Measurements from ENCODE around the gene SAV1.

Gene SAV1

DNA sequence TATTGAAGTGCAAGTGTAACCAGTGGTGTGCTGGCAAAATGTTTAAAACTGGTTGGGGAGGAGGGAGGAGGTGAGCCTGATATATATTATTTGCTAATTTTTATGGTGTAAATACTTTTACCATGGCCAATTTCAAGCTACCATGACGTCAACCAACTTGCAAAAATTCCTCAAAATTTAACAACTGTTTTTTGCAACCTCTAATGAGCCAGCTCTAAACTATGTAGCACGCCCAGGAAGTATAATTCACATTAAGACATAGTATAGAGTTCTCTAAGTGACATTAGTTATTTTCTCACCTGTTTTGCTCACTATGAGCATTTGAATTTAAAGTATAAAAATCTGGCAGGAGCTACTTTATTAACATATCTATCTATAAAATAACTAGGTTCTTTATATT lies 66.7 kb downstream of the SAV1 start:
- TF ChIP-seq, protein P1, sequence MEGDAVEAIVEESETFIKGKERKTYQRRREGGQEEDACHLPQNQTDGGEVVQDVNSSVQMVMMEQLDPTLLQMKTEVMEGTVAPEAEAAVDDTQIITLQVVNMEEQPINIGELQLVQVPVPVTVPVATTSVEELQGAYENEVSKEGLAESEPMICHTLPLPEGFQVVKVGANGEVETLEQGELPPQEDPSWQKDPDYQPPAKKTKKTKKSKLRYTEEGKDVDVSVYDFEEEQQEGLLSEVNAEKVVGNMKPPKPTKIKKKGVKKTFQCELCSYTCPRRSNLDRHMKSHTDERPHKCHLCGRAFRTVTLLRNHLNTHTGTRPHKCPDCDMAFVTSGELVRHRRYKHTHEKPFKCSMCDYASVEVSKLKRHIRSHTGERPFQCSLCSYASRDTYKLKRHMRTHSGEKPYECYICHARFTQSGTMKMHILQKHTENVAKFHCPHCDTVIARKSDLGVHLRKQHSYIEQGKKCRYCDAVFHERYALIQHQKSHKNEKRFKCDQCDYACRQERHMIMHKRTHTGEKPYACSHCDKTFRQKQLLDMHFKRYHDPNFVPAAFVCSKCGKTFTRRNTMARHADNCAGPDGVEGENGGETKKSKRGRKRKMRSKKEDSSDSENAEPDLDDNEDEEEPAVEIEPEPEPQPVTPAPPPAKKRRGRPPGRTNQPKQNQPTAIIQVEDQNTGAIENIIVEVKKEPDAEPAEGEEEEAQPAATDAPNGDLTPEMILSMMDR (IDR thresholded peaks at IDR 0.05; ENCODE audit: insufficient read depth, low read depth, low read length, missing control alignments), result no peak
- H3K4me3 ChIP-seq (ENCODE audit: low read length), result no peak overlapping the region
- DNase-seq (ENCODE audit: low read depth), result peak; percentile 52

GRCh38 chr14:50600849-50601248 lies 67.3 kb downstream of the SAV1 start:
- H3K4me3 ChIP-seq (ENCODE audit: low read length), result no peak overlapping the region
- TF ChIP-seq, protein P1 (IDR thresholded peaks at IDR 0.05; ENCODE audit: insufficient read depth, low read depth, low read length, missing control alignments), result no peak
- no peak for DNase-seq (ENCODE audit: low read depth)

DNA sequence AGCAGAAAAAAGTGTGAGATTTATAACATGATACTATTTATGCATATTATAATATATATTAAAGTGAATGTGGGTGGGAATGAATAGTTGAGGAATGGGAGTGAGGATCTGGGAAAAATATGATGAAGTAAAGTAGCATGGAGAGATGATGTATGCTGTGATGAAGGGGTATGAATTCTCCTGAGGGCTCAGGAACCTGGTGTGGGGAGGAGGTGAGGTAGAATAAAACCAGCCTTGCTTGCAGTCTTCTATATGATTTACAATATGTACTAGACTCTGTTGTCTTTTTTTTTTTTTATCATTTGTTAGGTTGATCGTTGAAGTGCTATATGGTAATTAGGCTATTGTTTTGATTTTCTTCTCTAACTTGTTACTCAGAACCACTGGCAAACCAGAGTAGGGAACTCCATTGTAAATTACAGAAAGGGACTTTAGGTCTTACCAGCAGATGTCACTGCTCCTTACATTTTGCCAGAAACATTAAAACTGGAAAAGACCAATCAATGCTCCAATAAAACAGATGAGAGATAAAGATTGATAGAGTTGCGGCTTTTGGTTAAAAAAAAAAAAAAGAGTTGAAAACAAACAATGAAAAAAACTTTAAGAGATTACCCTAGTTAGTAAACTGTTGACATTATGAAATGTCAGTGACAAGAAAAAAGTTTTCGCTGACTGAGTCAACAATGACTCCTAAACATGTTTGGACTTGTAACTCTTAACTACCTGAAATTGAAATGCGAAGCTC lies 68.2 kb downstream of the SAV1 start:
- peak; percentile 88 for DNase-seq (ENCODE audit: low read depth)
- TF ChIP-seq, protein P1 (IDR thresholded peaks at IDR 0.05; ENCODE audit: insufficient read depth, low read depth, low read length, missing control alignments), result peak; percentile 51
- no peak overlapping the region for H3K4me3 ChIP-seq (ENCODE audit: low read length)

DNA sequence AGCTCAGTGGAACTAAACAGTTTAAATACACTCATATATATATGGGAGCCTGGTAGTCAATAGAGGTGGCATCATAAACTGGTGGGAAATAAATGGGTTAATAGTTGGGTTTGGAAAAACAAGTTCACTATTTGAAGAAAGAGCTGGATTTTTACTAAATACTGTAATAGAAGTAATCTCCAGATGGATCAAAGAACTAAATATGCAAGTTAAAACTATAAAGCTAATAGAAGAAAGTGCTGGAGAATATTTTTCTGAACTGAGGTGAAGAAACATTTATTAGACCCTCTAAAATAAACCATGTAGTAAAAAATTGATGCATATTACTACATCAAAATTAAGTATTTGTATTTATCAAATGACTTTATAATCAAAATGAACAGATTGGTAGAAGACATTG lies 69.3 kb downstream of the SAV1 start:
- no peak for DNase-seq (ENCODE audit: low read depth)
- no peak overlapping the region for H3K4me3 ChIP-seq (ENCODE audit: low read length)
- TF ChIP-seq, protein P1 (IDR thresholded peaks at IDR 0.05; ENCODE audit: insufficient read depth, low read depth, low read length, missing control alignments), result no peak

DNA sequence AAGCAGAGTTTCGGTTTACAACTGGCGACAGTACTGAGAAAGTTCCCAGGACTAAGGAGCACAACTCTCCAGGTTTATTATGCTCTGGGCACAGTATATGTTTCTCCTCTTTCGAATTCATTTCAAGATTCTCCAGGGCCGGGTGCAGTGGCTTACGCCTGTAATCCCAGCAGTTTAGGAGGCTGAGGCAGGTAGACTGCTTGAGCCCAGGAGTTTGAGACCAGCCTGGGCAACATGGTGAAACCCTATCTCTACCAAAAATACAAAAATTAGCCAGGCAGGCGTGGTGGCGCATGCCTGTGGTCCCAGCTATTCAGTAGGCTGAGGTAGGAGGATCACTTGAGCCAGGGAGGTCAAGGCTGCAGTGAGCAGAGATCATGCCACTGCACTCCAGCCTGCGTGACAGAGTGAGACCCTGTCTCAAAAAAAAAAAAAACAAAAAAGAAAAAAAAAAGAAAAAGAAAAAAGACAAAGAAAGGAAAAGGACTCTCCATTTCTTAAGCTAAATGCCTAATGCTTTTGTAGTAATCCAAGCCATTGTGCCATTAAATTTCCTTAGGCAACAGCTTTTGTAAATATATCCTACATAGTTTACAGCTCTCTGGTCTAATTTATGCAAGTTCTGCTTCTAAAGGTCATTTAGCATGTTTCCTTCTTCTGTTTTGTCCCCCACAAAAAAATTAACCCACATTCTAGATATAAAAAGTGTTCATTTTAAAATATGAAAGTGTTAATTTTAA lies 73.4 kb downstream of the SAV1 start:
- no peak for DNase-seq (ENCODE audit: low read depth)
- no peak overlapping the region for H3K4me3 ChIP-seq (ENCODE audit: low read length)
- TF ChIP-seq, protein P1 (IDR thresholded peaks at IDR 0.05; ENCODE audit: insufficient read depth, low read depth, low read length, missing control alignments), result no peak

GRCh38 chr14:50590464-50590863 lies 77.6 kb downstream of the SAV1 start:
- no peak overlapping the region for H3K4me3 ChIP-seq (ENCODE audit: low read length)
- TF ChIP-seq, protein P1 (IDR thresholded peaks at IDR 0.05; ENCODE audit: insufficient read depth, low read depth, low read length, missing control alignments), result no peak
- DNase-seq (ENCODE audit: low read depth), result no peak
